ENCODE results near the gene OR1F1. TPM values are rescaled to one million over a fixed set of nuclear protein-coding genes. Genes with fewer than 3 reads are reported as not detected.

OR1F1 gene
- total RNA-seq, 1 experiment from 2014 or later, result not detected

DNA sequence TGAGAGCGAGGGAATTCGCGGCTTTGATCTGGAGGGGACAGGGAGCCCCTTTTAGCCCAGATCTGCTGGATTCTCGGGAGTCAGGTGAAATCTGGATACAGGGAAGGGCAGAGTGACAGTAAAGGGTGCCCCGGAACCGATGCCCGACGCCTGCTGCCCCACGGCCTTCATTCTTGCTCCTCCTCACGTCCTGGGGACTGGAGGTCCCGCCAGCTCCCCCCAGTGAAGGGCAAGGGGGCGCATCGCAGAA lies 596 bp downstream of the OR1F1 start:
- H3K36me3 ChIP-seq (ENCODE audit: insufficient read depth, low read length, poor library complexity, severe bottlenecking), result no peaks in the 10 kb centered on the region
- H3K4me1 ChIP-seq (ENCODE audit: insufficient read depth, low read length, poor library complexity, severe bottlenecking), result peaks cover 16% of the 10 kb centered on the region
- POLR2A ChIA-PET (ENCODE audit: low non-redundant PET), result no interaction called here
- DNase-seq (ENCODE audit: low spot score), result no peak
- intact Hi-C loops (cut with micrococcal nuclease; ENCODE audit: unreplicated experiment), result loop anchor here (2.0 kb wide), 2 partner anchors 38 to 312 kb away; partner anchors contain the start of gene CLUAP1
- H3K27ac ChIP-seq (ENCODE audit: low read depth, low read length, poor library complexity, severe bottlenecking), result peak overlapping the region; percentile 9
- H3K27me3 ChIP-seq (replicated peaks; ENCODE audit: insufficient read depth, low read depth, low read length, poor library complexity), result no peaks in the 10 kb centered on the region
- TF ChIP-seq, protein P1, sequence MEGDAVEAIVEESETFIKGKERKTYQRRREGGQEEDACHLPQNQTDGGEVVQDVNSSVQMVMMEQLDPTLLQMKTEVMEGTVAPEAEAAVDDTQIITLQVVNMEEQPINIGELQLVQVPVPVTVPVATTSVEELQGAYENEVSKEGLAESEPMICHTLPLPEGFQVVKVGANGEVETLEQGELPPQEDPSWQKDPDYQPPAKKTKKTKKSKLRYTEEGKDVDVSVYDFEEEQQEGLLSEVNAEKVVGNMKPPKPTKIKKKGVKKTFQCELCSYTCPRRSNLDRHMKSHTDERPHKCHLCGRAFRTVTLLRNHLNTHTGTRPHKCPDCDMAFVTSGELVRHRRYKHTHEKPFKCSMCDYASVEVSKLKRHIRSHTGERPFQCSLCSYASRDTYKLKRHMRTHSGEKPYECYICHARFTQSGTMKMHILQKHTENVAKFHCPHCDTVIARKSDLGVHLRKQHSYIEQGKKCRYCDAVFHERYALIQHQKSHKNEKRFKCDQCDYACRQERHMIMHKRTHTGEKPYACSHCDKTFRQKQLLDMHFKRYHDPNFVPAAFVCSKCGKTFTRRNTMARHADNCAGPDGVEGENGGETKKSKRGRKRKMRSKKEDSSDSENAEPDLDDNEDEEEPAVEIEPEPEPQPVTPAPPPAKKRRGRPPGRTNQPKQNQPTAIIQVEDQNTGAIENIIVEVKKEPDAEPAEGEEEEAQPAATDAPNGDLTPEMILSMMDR (conservative IDR thresholded peaks at IDR 0.05; ENCODE audit: low read depth, low read length), result no peak
- TF ChIP-seq EZH2 (IDR thresholded peaks at IDR 0.05; ENCODE audit: borderline replicate concordance, low read depth, low read length, poor library complexity, severe bottlenecking), result no peak
- no TSS peak for BruUV-seq (replicated peaks)
- peak overlapping the region; percentile 75 for H3K4me3 ChIP-seq (ENCODE audit: low read depth, low read length, poor library complexity, severe bottlenecking)
- H3K9me3 ChIP-seq (ENCODE audit: low read depth, low read length, poor library complexity, severe bottlenecking), result no peaks in the 10 kb centered on the region
- CTCF ChIA-PET, result interaction anchor here (0.6 kb wide), 1 partner anchor 214 kb away, joined by 3 read pairs; no protein-coding TSS in a partner anchor

DNA sequence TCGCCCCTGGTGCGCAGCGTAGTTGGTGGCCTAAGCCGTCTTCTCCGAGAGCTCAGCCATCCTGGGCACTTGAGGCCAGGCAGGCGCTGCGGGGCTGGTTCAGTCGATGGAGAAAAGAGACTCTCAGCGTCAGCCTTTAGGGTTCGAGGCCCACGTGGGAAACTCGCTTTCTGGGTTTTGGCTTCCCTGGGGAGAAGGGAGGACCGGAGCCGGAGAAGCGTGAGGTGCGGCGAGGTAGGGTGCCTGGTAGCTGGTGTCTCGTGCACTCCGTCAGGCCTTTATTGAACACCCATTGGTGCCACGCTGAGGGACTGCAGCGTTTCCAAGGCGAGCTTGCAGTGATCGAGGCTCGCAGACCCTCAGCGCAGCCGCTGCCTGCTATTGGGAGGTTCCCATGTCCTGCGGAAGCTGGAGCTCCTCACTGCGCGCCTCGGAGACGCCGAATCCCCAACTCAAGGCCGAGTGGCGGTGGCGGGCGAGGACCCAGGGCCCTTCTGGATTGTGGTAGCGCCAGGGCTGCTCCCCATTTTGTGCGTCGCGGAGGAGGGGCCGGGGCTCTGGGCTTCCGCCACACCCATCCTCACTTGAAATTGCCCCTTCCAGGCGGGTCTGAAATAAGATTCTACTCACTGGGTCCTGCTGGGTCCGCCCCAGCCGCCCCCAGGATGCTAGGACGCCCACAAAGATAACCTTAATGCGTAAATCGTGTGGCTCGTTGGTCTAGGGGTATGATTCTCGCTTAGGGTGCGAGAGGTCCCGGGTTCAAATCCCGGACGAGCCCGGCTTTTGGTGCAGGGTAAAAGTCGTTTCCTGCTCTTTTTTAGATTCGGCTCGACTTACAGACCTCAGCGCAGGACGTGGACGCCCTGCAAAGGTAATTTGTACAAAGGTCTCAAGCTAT lies 1.2 kb downstream of the OR1F1 start:
- no TSS peak for BruUV-seq (replicated peaks)
- Histone ChIP-seq H3K9me3 (ENCODE audit: low read depth, low read length, poor library complexity, severe bottlenecking) (no peaks in the 10 kb centered on the region), H3K27me3 (replicated peaks; ENCODE audit: insufficient read depth, low read depth, low read length, poor library complexity) (no peaks in the 10 kb centered on the region), H3K27ac (ENCODE audit: low read depth, low read length, poor library complexity, severe bottlenecking) (peak overlapping the region; percentile 24), H3K4me1 (ENCODE audit: insufficient read depth, low read length, poor library complexity, severe bottlenecking) (peaks cover 16% of the 10 kb centered on the region), H3K36me3 (ENCODE audit: insufficient read depth, low read length, poor library complexity, severe bottlenecking) (no peaks in the 10 kb centered on the region), H3K4me3 (ENCODE audit: low read depth, low read length, poor library complexity, severe bottlenecking) (peak overlapping the region; percentile 75)
- peak; percentile 89 for DNase-seq (ENCODE audit: low spot score)
- ChIA-PET CTCF (interaction anchor here (0.6 kb wide), 1 partner anchor 214 kb away, joined by 3 read pairs; no protein-coding TSS in a partner anchor), POLR2A (ENCODE audit: low non-redundant PET) (no interaction called here)
- TF ChIP-seq EZH2 (IDR thresholded peaks at IDR 0.05; ENCODE audit: borderline replicate concordance, low read depth, low read length, poor library complexity, severe bottlenecking), result no peak
- TF ChIP-seq, protein P1 (conservative IDR thresholded peaks at IDR 0.05; ENCODE audit: low read depth, low read length), result no peak
- intact Hi-C loops (cut with micrococcal nuclease; ENCODE audit: unreplicated experiment), result loop anchor here (2.0 kb wide), 2 partner anchors 38 to 312 kb away; partner anchors contain the start of gene CLUAP1

DNA sequence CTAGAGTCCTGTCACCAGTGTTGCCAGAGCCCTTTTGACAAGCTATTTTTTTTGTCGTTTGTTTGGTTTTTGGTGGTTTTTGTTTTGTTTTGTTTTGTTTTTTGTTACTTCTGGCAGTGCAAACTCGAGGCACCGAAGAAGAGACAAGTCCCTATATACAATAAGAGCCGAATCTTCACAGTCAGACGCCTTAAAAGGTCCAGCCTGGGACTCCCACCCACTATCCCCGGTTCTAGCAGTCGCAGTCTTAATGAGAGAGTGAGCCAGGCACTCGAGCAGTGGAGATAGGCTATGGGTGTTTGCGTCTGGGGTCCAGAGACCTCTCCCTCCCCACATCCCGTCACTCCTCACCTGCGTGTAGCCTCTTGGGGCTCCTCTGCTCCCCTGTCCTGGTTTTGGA lies 1.9 kb downstream of the OR1F1 start:
- Histone ChIP-seq H3K27ac (ENCODE audit: low read depth, low read length, poor library complexity, severe bottlenecking) (no peak overlapping the region), H3K4me3 (ENCODE audit: low read depth, low read length, poor library complexity, severe bottlenecking) (peak overlapping the region; percentile 75), H3K36me3 (ENCODE audit: insufficient read depth, low read length, poor library complexity, severe bottlenecking) (no peaks in the 10 kb centered on the region), H3K4me1 (ENCODE audit: insufficient read depth, low read length, poor library complexity, severe bottlenecking) (peaks cover 16% of the 10 kb centered on the region), H3K9me3 (ENCODE audit: low read depth, low read length, poor library complexity, severe bottlenecking) (no peaks in the 10 kb centered on the region), H3K27me3 (replicated peaks; ENCODE audit: insufficient read depth, low read depth, low read length, poor library complexity) (no peaks in the 10 kb centered on the region)
- no TSS peak for BruUV-seq (replicated peaks)
- intact Hi-C loops (cut with micrococcal nuclease; ENCODE audit: unreplicated experiment), result loop anchor here (2.0 kb wide), 2 partner anchors 39 to 311 kb away; partner anchors contain the start of gene CLUAP1
- POLR2A ChIA-PET (ENCODE audit: low non-redundant PET), result no interaction called here
- no peak for TF ChIP-seq EZH2 (IDR thresholded peaks at IDR 0.05; ENCODE audit: borderline replicate concordance, low read depth, low read length, poor library complexity, severe bottlenecking)
- TF ChIP-seq, protein P1 (conservative IDR thresholded peaks at IDR 0.05; ENCODE audit: low read depth, low read length), result no peak
- DNase-seq (ENCODE audit: low spot score), result no peak
- CTCF ChIA-PET, result no interaction called here

Data from A673 (cell line).